ENCODE data around the gene FYN.

DNA sequence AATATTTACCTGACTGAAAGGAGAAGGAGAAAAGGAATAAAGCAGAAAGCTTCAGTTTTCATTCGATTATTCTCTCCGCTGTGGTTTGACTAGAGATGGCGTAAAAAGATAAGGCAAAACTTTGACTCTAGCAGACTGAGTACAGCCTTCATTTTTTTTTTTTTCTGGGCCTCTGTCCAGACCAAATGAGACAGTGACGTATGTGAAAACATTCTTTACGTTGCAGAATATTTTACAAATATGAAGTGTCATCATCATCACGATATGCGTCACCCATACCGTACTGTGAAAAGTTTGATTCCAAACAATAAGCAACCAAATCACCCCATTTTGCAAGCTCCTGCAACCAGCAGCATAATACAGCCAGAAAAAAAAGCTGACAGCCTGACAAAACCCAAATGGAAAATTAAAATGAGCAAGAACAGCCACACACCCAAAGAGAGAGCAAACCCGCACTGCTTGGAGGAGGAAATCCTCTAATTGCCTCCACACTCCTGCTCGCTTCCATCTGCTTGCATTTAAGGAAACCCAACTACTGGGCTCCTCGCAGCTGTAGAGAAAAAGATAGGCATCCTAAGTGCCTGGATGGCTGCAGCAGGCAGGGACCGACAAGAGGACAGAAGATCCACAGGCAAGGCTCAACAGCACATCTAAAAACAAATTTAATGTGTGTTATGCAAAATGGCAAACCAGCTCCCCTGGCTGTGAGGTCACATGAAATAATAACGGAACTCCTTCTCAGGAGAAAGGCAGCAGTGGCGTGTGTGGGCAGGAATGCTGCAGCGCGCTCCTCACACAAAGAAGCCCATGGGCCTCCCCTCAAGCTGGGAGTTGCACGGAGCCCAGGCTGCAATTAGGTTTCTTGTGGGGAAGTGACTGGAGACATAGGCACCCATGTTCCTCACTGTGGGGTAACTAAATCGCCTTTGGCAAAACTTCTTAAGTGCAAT is 113.1 kb downstream of the FYN start:
- TF ChIP-seq, protein P1, sequence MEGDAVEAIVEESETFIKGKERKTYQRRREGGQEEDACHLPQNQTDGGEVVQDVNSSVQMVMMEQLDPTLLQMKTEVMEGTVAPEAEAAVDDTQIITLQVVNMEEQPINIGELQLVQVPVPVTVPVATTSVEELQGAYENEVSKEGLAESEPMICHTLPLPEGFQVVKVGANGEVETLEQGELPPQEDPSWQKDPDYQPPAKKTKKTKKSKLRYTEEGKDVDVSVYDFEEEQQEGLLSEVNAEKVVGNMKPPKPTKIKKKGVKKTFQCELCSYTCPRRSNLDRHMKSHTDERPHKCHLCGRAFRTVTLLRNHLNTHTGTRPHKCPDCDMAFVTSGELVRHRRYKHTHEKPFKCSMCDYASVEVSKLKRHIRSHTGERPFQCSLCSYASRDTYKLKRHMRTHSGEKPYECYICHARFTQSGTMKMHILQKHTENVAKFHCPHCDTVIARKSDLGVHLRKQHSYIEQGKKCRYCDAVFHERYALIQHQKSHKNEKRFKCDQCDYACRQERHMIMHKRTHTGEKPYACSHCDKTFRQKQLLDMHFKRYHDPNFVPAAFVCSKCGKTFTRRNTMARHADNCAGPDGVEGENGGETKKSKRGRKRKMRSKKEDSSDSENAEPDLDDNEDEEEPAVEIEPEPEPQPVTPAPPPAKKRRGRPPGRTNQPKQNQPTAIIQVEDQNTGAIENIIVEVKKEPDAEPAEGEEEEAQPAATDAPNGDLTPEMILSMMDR (IDR thresholded peaks at IDR 0.05; ENCODE audit: low read depth, low read length): no peak
- TF ChIP-seq POLR2A (IDR thresholded peaks at IDR 0.05; ENCODE audit: extremely low read depth, insufficient read length): no peak
- TF ChIP-seq MYC (IDR thresholded peaks at IDR 0.05; ENCODE audit: low read depth, low read length): no peak
- TF ChIP-seq, protein P2, sequence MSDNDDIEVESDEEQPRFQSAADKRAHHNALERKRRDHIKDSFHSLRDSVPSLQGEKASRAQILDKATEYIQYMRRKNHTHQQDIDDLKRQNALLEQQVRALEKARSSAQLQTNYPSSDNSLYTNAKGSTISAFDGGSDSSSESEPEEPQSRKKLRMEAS (IDR thresholded peaks at IDR 0.05; ENCODE audit: low read depth, low read length): no peak
